A549 (cell line): ENCODE results near the gene ARL6. TPM values are rescaled to one million over a fixed set of nuclear protein-coding genes. Genes with fewer than 3 reads are reported as not detected.

Experiments used
- ATAC-seq, 2 experiments: fragments of 200-7000 bp in 1 of 2; fragments of >200 bp in 1 of 2; cut with Nextera tagmentation in 1 of 2; cut with Tn5 transposase in 1 of 2; 3 replicates each; pipeline versions ENCODE4 v1.8.0 to v1.9.1; 2018 to 2020; ENCODE audit warnings: mild to moderate bottlenecking in 1 of 2, moderate library complexity in 1 of 2
- CTCF ChIA-PET: fragments of 300-600 bp; sonication (Branson Sonifier 250); formaldehyde crosslinking; extraction: SDS; loops from one replicate; lab custom pipeline; 2021; ENCODE audit warnings: antibody characterized with exemption, inconsistent platforms; lab: Yijun Ruan, JAX
- POLR2A ChIA-PET: fragments of 350-600 bp; formaldehyde crosslinking; extraction: SDS; loops from one replicate; lab custom pipeline; 2021; ENCODE audit warnings: antibody characterized with exemption, inconsistent platforms; lab: Yijun Ruan, JAX
- DNase-seq, 2 experiments: peaks; one replicate each; pipeline versions ENCODE4 v3.0.0 to v3.0.0-alpha.2; 2011 to 2016; ENCODE audit warnings: low read depth in 1 of 2, low spot score in 1 of 2
- FAIRE-seq: peaks from 2 replicates; lab custom pipeline; 2011; peaks lifted over from hg19 to GRCh38; lab: Jason Lieb, UNC
- H3K27ac ChIP-seq, 2 experiments: fragments of >200 bp; sonication (Bioruptor Twin); formaldehyde crosslinking; 3 replicates each; pipeline ENCODE4 v1.5.1; 2016 to 2017
- H3K4me1 ChIP-seq: fragments of >200 bp; sonication (Bioruptor Twin); formaldehyde crosslinking; 3 replicates; pipeline ENCODE4 v1.6.1; 2016
- H3K4me2 ChIP-seq: fragments of >200 bp; sonication (Bioruptor Twin); formaldehyde crosslinking; 3 replicates; pipeline ENCODE4 v1.6.1; 2016
- H3K4me3 ChIP-seq: fragments of >200 bp; sonication (Bioruptor Twin); formaldehyde crosslinking; 3 replicates; pipeline ENCODE4 v1.5.1; 2016
- H3K9me3 ChIP-seq: fragments of >200 bp; sonication (Bioruptor Twin); formaldehyde crosslinking; 3 replicates; pipeline ENCODE4 v1.6.1; 2016
- BCL3 ChIP-seq: fragments of >200 bp; sonication (Bioruptor Twin); formaldehyde crosslinking; IDR thresholded peaks from 3 replicates; pipeline ENCODE4 v1.6.1; 2016
- BHLHE40 ChIP-seq: IDR thresholded peaks from 2 replicates; pipeline ENCODE4 v1.6.1; 2012; ENCODE audit warnings: low read depth, low read length, inconsistent platforms
- CBX2 ChIP-seq: fragments of 200-600 bp; sonication (generic); IDR thresholded peaks from 2 replicates; pipeline ENCODE4 v1.6.1; 2016; ENCODE audit warnings: low read depth, mild to moderate bottlenecking, borderline replicate concordance
- CTCF ChIP-seq: fragments of >200 bp; sonication (Bioruptor Twin); formaldehyde crosslinking; IDR thresholded peaks from 3 replicates; pipeline ENCODE4 v1.5.1; 2016
- EHF ChIP-seq: fragments of 250-450 bp; sonication (Bioruptor Pico); IDR thresholded peaks from 2 replicates; pipeline ENCODE4 v1.5.0; 2020; ENCODE audit warnings: mild to moderate bottlenecking
- ESRRA ChIP-seq: fragments of 150-350 bp; IDR thresholded peaks from 2 replicates; pipeline ENCODE4 v1.6.1; 2014; ENCODE audit warnings: mild to moderate bottlenecking, low read length, borderline replicate concordance
- FOSL2 ChIP-seq, 2 experiments: fragments of 450-650 bp in 1 of 2; fragments of >200 bp in 1 of 2; sonication (Bioruptor Twin) in 1 of 2; formaldehyde crosslinking; IDR thresholded peaks; 2 replicates each; pipeline versions ENCODE4 v1.5.0 to v1.6.1; 2016 to 2020; ENCODE audit warnings: mild to moderate bottlenecking in 1 of 2, moderate library complexity in 1 of 2
- GATA3 ChIP-seq: IDR thresholded peaks from 2 replicates; pipeline ENCODE4 v1.6.1; 2012; ENCODE audit warnings: borderline replicate concordance
- HES2 ChIP-seq: fragments of >200 bp; sonication (Bioruptor Twin); formaldehyde crosslinking; IDR thresholded peaks from 2 replicates; pipeline ENCODE4 v1.6.1; 2016
- HOXA7 ChIP-seq: fragments of 250-450 bp; sonication (Bioruptor Pico); IDR thresholded peaks from 2 replicates; pipeline ENCODE4 v1.5.0; 2020; ENCODE audit warnings: mild to moderate bottlenecking, moderate library complexity
- HOXB5 ChIP-seq: fragments of 250-450 bp; sonication (Bioruptor Pico); IDR thresholded peaks from 2 replicates; pipeline ENCODE4 v1.5.0; 2020; ENCODE audit warnings: mild to moderate bottlenecking, moderate library complexity
- JUN ChIP-seq, 2 experiments: fragments of >200 bp; sonication (Bioruptor Twin); formaldehyde crosslinking; IDR thresholded peaks; 2 replicates in 1 of 2; 3 replicates in 1 of 2; pipeline ENCODE4 v1.6.1; 2016 to 2017
- KDM1A ChIP-seq: fragments of 200-600 bp; sonication (generic); IDR thresholded peaks from 2 replicates; pipeline ENCODE4 v1.6.1; 2016; ENCODE audit warnings: low read depth, mild to moderate bottlenecking
- KDM5A ChIP-seq: fragments of 200-600 bp; sonication (generic); IDR thresholded peaks from 2 replicates; pipeline ENCODE4 v1.6.1; 2016; ENCODE audit warnings: antibody characterized with exemption, mild to moderate bottlenecking
- NFE2L2 ChIP-seq: fragments of 150-350 bp; conservative IDR thresholded peaks from 2 replicates; pipeline ENCODE4 v1.6.1; 2014; ENCODE audit warnings: low read length
- PHF8 ChIP-seq: fragments of 200-600 bp; sonication (generic); IDR thresholded peaks from 2 replicates; pipeline ENCODE4 v1.6.1; 2016; ENCODE audit warnings: low read depth, mild to moderate bottlenecking, antibody characterized with exemption, moderate library complexity, borderline replicate concordance
- POLR2A ChIP-seq: IDR thresholded peaks from 2 replicates; pipeline ENCODE4 v1.6.1; 2012; ENCODE audit warnings: mild to moderate bottlenecking, low read length
- RAD21 ChIP-seq, 2 experiments: fragments of >200 bp in 1 of 2; sonication (Bioruptor Twin) in 1 of 2; formaldehyde crosslinking in 1 of 2; IDR thresholded peaks in 1 of 2; conservative IDR thresholded peaks in 1 of 2; 2 replicates in 1 of 2; 3 replicates in 1 of 2; pipeline ENCODE4 v1.6.1; 2012 to 2018; ENCODE audit warnings: inconsistent platforms in 1 of 2
- SMC3 ChIP-seq: fragments of >200 bp; sonication (Bioruptor Twin); formaldehyde crosslinking; IDR thresholded peaks from 3 replicates; pipeline ENCODE4 v1.6.1; 2018; ENCODE audit warnings: inconsistent platforms
- USF2 ChIP-seq: fragments of 450-650 bp; IDR thresholded peaks from 2 replicates; pipeline ENCODE4 v1.6.1; 2014; ENCODE audit warnings: antibody characterized with exemption
- ZC3H11A ChIP-seq: fragments of 450-650 bp; IDR thresholded peaks from 2 replicates; pipeline ENCODE4 v1.6.1; 2014; ENCODE audit warnings: antibody characterized with exemption, mild to moderate bottlenecking
- ZFP36 ChIP-seq: fragments of 450-650 bp; IDR thresholded peaks from 2 replicates; pipeline ENCODE4 v1.6.1; 2014; ENCODE audit warnings: borderline replicate concordance; ENCODE audit not compliant: partially characterized antibody
- WGBS: methylation state at CpG from one replicate; pipeline ENCODE4 v1.1.6; 2017; ENCODE audit errors: missing lambda C conversion rate; 5-methylcytosine and 5-hydroxymethylcytosine counted together
- polyA plus RNA-seq, 4 experiments: library from polyadenylated mRNA; depleted of rRNA in 3 of 4; stranded (reverse); fragments of >200 nt; fragmentation: RNase III in 1 of 4; extraction: RNeasy Plus Mini Kit Qiagen cat#74134 plus additional on column Dnase treatment in 1 of 4; gene quantifications; 2 replicates in 3 of 4; 3 replicates in 1 of 4; pipeline ENCODE4 v1.2.3, GENCODE V29; 2011 to 2017

ARL6 gene
- polyA plus RNA-seq, 2 of the 4 experiments (the other 2 are of a cell fraction), result 7.3 to 11.7 TPM

GRCh38 chr3:97736928-97737327 is 27.6 kb upstream of the ARL6 start:
- ChIA-PET POLR2A (no interaction called here), CTCF (no interaction called here)
- no peak for FAIRE-seq
- Histone ChIP-seq H3K27ac (no peak overlapping the region), H3K4me3 (no peak overlapping the region), H3K9me3 (no peaks in the 10 kb centered on the region), H3K4me1 (no peaks in the 10 kb centered on the region), H3K4me2 (no peak overlapping the region)
- no peak for DNase-seq
- WGBS, result 1% methylated on average over 3 of the region's 3 CpGs
- no peak for ATAC-seq
- no peak for TF ChIP-seq USF2
- no peak for TF ChIP-seq ZC3H11A

GRCh38 chr3:97738761-97739160 is 25.8 kb upstream of the ARL6 start:
- TF ChIP-seq EHF (CRISPR knock-in tag), result no peak
- no peak for TF ChIP-seq KDM5A
- TF ChIP-seq GATA3, result no peak
- no peak for TF ChIP-seq ZFP36
- TF ChIP-seq ESRRA, result no peak
- no peak for TF ChIP-seq HOXB5 (CRISPR knock-in tag)
- TF ChIP-seq BCL3, result no peak
- TF ChIP-seq SMC3, result no peak
- no peak overlapping the region for H3K4me2 ChIP-seq
- DNase-seq (no peak), FAIRE-seq (no peak), ATAC-seq (no peak)
- H3K4me1 ChIP-seq, result no peaks in the 10 kb centered on the region
- no peaks in the 10 kb centered on the region for H3K9me3 ChIP-seq
- CTCF ChIA-PET, result no interaction called here
- WGBS, result 3% methylated on average over 1 of the region's 1 CpG
- POLR2A ChIA-PET, result no interaction called here
- no peak overlapping the region for H3K4me3 ChIP-seq
- no peak overlapping the region for H3K27ac ChIP-seq

- TF ChIP-seq JUN (IDR thresholded peaks at IDR 0.05), result no peak
- TF ChIP-seq KDM5A, result no peak
- no peak for TF ChIP-seq BHLHE40
- TF ChIP-seq HES2, result no peak
- TF ChIP-seq HOXA7 (CRISPR knock-in tag), result no peak
- no peak for TF ChIP-seq POLR2A
- no peak overlapping the region for H3K27ac ChIP-seq
- ChIA-PET CTCF (no interaction called here), POLR2A (no interaction called here)
- H3K4me1 ChIP-seq, result no peaks in the 10 kb centered on the region
- ATAC-seq (no peak), DNase-seq (no peak), FAIRE-seq (no peak)
- no peak overlapping the region for H3K4me3 ChIP-seq
- WGBS, result 5% methylated on average over 3 of the region's 3 CpGs
- no peaks in the 10 kb centered on the region for H3K9me3 ChIP-seq
- no peak overlapping the region for H3K4me2 ChIP-seq
Measured at GRCh38 chr3:97742036-97742435, 22.5 kb upstream of the ARL6 start.

GRCh38 chr3:97744289-97744688 is 20.3 kb upstream of the ARL6 start:
- Histone ChIP-seq H3K27ac (no peak overlapping the region), H3K9me3 (no peaks in the 10 kb centered on the region), H3K4me2 (no peak overlapping the region)
- ChIA-PET POLR2A (no interaction called here), CTCF (no interaction called here)
- DNase-seq (no peak), FAIRE-seq (no peak)
- no peak for TF ChIP-seq CTCF
- no peak for TF ChIP-seq CBX2
- TF ChIP-seq KDM1A, result no peak
- TF ChIP-seq RAD21 (conservative IDR thresholded peaks at IDR 0.05 in 1 of 2, IDR thresholded peaks at IDR 0.05 in 1 of 2), result no peak
- no peak for TF ChIP-seq POLR2A
- TF ChIP-seq PHF8, result no peak
- TF ChIP-seq JUN (IDR thresholded peaks at IDR 0.05), result no peak
- TF ChIP-seq NFE2L2, result no peak
- TF ChIP-seq FOSL2 (IDR thresholded peaks at IDR 0.05), result no peak
- TF ChIP-seq FOSL2 (CRISPR knock-in tag; IDR thresholded peaks at IDR 0.05), result no peak
- TF ChIP-seq, all 56 proteins: peak for 0
- no peak for ATAC-seq
- no peaks in the 10 kb centered on the region for H3K4me1 ChIP-seq
- WGBS, result 10% methylated on average over 3 of the region's 3 CpGs
- no peak overlapping the region for H3K4me3 ChIP-seq
